Loucy (cell line): ENCODE results near the gene ZNF831.

Experiments used
- H2AFZ ChIP-seq: fragments of 200-600 bp; sonication (generic); 2 replicates; pipeline ENCODE4 v1.6.0; 2016; ENCODE audit warnings: antibody characterized with exemption, mild to moderate bottlenecking, low read length, moderate library complexity
- H3F3A ChIP-seq: fragments of 200-600 bp; 2 replicates; pipeline ENCODE4 v1.6.0; 2016; ENCODE audit warnings: antibody characterized with exemption, low read depth, mild to moderate bottlenecking
- H3K27me3 ChIP-seq: fragments of 200-600 bp; sonication (generic); 2 replicates; pipeline ENCODE4 v1.6.1; 2014; ENCODE audit warnings: low read length, mild to moderate bottlenecking; ENCODE audit not compliant: insufficient read depth, poor library complexity, severe bottlenecking
- H3K36me3 ChIP-seq: fragments of 200-600 bp; sonication (generic); 2 replicates; pipeline ENCODE4 v1.6.1; 2016; ENCODE audit warnings: low read length; ENCODE audit not compliant: insufficient read depth
- H3K4me1 ChIP-seq: fragments of 200-600 bp; sonication (generic); 2 replicates; pipeline ENCODE4 v1.5.1; 2014; ENCODE audit warnings: low read length, mild to moderate bottlenecking; ENCODE audit not compliant: insufficient read depth, poor library complexity, severe bottlenecking
- H3K4me2 ChIP-seq: fragments of 200-600 bp; sonication (generic); 2 replicates; pipeline ENCODE4 v1.6.0; 2014; ENCODE audit warnings: antibody characterized with exemption, low read length, low read depth, mild to moderate bottlenecking; ENCODE audit not compliant: poor library complexity, severe bottlenecking
- H3K4me3 ChIP-seq: fragments of 200-600 bp; sonication (generic); 2 replicates; pipeline ENCODE4 v1.5.1; 2014; ENCODE audit warnings: low read length, mild to moderate bottlenecking, mixed read lengths; ENCODE audit not compliant: poor library complexity, severe bottlenecking
- H3K79me2 ChIP-seq: fragments of 200-600 bp; sonication (generic); 2 replicates; pipeline ENCODE4 v1.6.1; 2014; ENCODE audit warnings: low read length; ENCODE audit not compliant: insufficient read depth
- H3K9ac ChIP-seq: fragments of 200-600 bp; sonication (generic); 2 replicates; pipeline ENCODE4 v1.6.0; 2014; ENCODE audit warnings: mild to moderate bottlenecking, low read depth, low read length, moderate library complexity; ENCODE audit not compliant: poor library complexity, severe bottlenecking
- H3K9me2 ChIP-seq: fragments of 200-600 bp; sonication (generic); replicated peaks from 2 replicates; pipeline ENCODE4 v1.6.1; 2016; ENCODE audit warnings: low read depth, low read length, mixed read lengths
- H3K9me3 ChIP-seq: fragments of 200-600 bp; sonication (generic); 2 replicates; pipeline ENCODE4 v1.6.1; 2014; ENCODE audit warnings: mild to moderate bottlenecking, antibody characterized with exemption, low read length, low read depth; ENCODE audit not compliant: insufficient read depth
- H4K20me1 ChIP-seq: fragments of 200-600 bp; sonication (generic); 2 replicates; pipeline ENCODE4 v1.6.0; 2014; ENCODE audit warnings: antibody characterized with exemption, low read length, mild to moderate bottlenecking; ENCODE audit not compliant: insufficient read depth, poor library complexity, severe bottlenecking
- CTCF ChIP-seq: fragments of 200-600 bp; sonication (generic); conservative IDR thresholded peaks from 2 replicates; pipeline ENCODE4 v1.5.1; 2014; ENCODE audit warnings: mild to moderate bottlenecking, antibody characterized with exemption, low read length
- EZH2phosphoT487 ChIP-seq: fragments of 200-600 bp; IDR thresholded peaks from 2 replicates; pipeline ENCODE4 v1.6.1; 2018; ENCODE audit warnings: antibody characterized with exemption, mild to moderate bottlenecking, moderate library complexity, borderline replicate concordance

Gene ZNF831

GRCh38 chr20:59145247-59145923 is 18.2 kb upstream of the ZNF831 start:
- Histone ChIP-seq H3K9me2 (no peaks in the 10 kb centered on the region), H3K4me2 (no peak overlapping the region), H3K79me2 (no peaks in the 10 kb centered on the region), H3K36me3 (no peaks in the 10 kb centered on the region), H3K9me3 (no peaks in the 10 kb centered on the region), H3F3A (no peaks in the 10 kb centered on the region), H4K20me1 (no peaks in the 10 kb centered on the region), H3K27me3 (no peaks in the 10 kb centered on the region), H2AFZ (no peak overlapping the region), H3K4me1 (peaks cover 16% of the 10 kb centered on the region), H3K4me3 (no peak overlapping the region), H3K9ac (no peak overlapping the region)
- TF ChIP-seq EZH2phosphoT487: no peak
- TF ChIP-seq CTCF: no peak

GRCh38 chr20:59145924-59146779 is 17.5 kb upstream of the ZNF831 start:
- TF ChIP-seq CTCF: no peak
- TF ChIP-seq EZH2phosphoT487: no peak
- H3K27me3 ChIP-seq: no peaks in the 10 kb centered on the region
- H3K36me3 ChIP-seq: no peaks in the 10 kb centered on the region
- no peaks in the 10 kb centered on the region for H3K79me2 ChIP-seq
- H3K4me1 ChIP-seq: peaks cover 16% of the 10 kb centered on the region
- H3K9me3 ChIP-seq: no peaks in the 10 kb centered on the region
- no peaks in the 10 kb centered on the region for H3K9me2 ChIP-seq
- H3K4me2 ChIP-seq: no peak overlapping the region
- H3K9ac ChIP-seq: no peak overlapping the region
- no peaks in the 10 kb centered on the region for H4K20me1 ChIP-seq
- no peak overlapping the region for H2AFZ ChIP-seq
- H3F3A ChIP-seq: no peaks in the 10 kb centered on the region
- H3K4me3 ChIP-seq: no peak overlapping the region

GRCh38 chr20:59146780-59147565 is 16.6 kb upstream of the ZNF831 start:
- H3K9me2 ChIP-seq: no peaks in the 10 kb centered on the region
- H3K4me1 ChIP-seq: peaks cover 16% of the 10 kb centered on the region
- H3K4me3 ChIP-seq: no peak overlapping the region
- TF ChIP-seq CTCF (no peak), EZH2phosphoT487 (no peak)
- H4K20me1 ChIP-seq: no peaks in the 10 kb centered on the region
- H3K79me2 ChIP-seq: no peaks in the 10 kb centered on the region
- H3K36me3 ChIP-seq: no peaks in the 10 kb centered on the region
- no peaks in the 10 kb centered on the region for H3K27me3 ChIP-seq
- no peak overlapping the region for H3K4me2 ChIP-seq
- no peaks in the 10 kb centered on the region for H3F3A ChIP-seq
- H2AFZ ChIP-seq: no peak overlapping the region
- H3K9me3 ChIP-seq: no peaks in the 10 kb centered on the region
- no peak overlapping the region for H3K9ac ChIP-seq
